ENCODE results near the gene DAPK1.

DNA sequence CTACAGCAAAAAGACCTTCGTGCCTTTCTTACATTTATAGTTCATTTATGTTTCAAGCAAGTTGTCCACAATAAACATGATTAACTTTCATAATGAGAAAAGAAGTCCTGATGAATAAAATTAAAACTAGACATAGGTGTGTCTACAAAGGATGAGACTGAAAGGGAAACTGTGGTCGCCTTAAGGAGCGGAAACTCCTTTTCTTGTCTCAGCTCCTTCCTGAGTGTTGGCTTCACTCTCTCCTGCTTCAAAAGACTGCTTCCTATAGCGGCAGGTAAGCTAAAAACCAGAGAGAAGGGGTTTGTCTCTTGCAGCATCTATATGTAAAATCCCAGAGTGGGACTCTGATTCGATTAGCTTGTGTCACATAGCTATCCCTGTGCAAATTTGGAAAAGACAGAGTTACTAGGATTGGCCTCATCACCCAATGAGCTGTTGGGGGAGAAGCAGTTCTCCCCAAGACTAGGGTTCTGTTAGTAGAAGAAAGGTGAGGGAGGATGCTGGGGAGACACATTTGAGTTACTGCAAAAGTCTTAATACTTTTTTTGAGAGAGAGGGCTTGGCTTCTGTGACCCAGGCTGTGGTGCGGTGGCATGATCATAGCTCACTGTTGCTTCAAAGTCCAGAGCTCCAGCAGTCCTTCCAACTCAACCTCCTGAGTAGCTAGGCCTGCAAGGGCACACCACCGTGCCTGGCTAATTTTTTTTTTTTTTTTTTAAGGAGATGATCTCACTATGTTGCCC is 211.5 kb downstream of the DAPK1 start:
- TF ChIP-seq EZH2 (IDR thresholded peaks at IDR 0.05; ENCODE audit: borderline replicate concordance, control insufficient read depth, low read depth, low read length) (no peak), CBFB (IDR thresholded peaks at IDR 0.05; ENCODE audit: low read depth) (no peak)
